MCF 10A (cell line): ENCODE data around the gene ZNF536. TPM values are rescaled to one million over a fixed set of nuclear protein-coding genes. Genes with fewer than 3 reads are reported as not detected.
"Not testable (repeated sequence)": the region's sequence is repeated elsewhere in the genome, so short reads cannot be mapped to it uniquely, and the experiment has no call there.

Experiments
- BruUV-seq: library from RNA; stranded (reverse); fragments of 400-500 nt; replicated peaks from 2 replicates; lab custom pipeline; 2021; lab: Mats Ljungman, UMichigan
- CTCF ChIA-PET: fragments of 300-600 bp; sonication (Branson Sonifier 250); formaldehyde crosslinking; extraction: SDS; loops from one replicate; lab custom pipeline; 2021; ENCODE audit warnings: antibody characterized with exemption, inconsistent platforms; lab: Yijun Ruan, JAX
- POLR2A ChIA-PET: fragments of 300-600, 350-650 bp; sonication (Branson Sonifier 250); formaldehyde crosslinking; extraction: SDS; loops from one replicate; lab custom pipeline; 2020; ENCODE audit warnings: antibody characterized with exemption, inconsistent platforms; lab: Yijun Ruan, JAX
- DNase-seq: peaks from one replicate; pipeline ENCODE4 v3.0.0-alpha.2; 2018; ENCODE audit not compliant: unreplicated experiment
- H3K27ac Mint-ChIP-seq: one replicate; pipeline ENCODE4 v1.8.0; 2022; ENCODE audit warnings: mild to moderate bottlenecking, low read depth, mixed read lengths; ENCODE audit not compliant: unreplicated experiment
- H3K27me3 Mint-ChIP-seq: one replicate; pipeline ENCODE4 v1.8.0; 2022; ENCODE audit warnings: mixed read lengths; ENCODE audit not compliant: insufficient read depth, unreplicated experiment
- H3K36me3 Mint-ChIP-seq: one replicate; pipeline ENCODE4 v1.8.0; 2022; ENCODE audit warnings: mild to moderate bottlenecking, moderate library complexity, mixed read lengths; ENCODE audit not compliant: insufficient read depth, unreplicated experiment
- H3K4me1 Mint-ChIP-seq: one replicate; pipeline ENCODE4 v1.8.0; 2022; ENCODE audit warnings: mixed read lengths; ENCODE audit not compliant: insufficient read depth, unreplicated experiment
- H3K4me3 Mint-ChIP-seq: one replicate; pipeline ENCODE4 v1.8.0; 2022; ENCODE audit warnings: mild to moderate bottlenecking, moderate library complexity, mixed read lengths; ENCODE audit not compliant: unreplicated experiment
- H3K9me3 Mint-ChIP-seq: one replicate; pipeline ENCODE4 v1.8.0; 2022; ENCODE audit warnings: mixed read lengths; ENCODE audit not compliant: unreplicated experiment
- intact Hi-C: fragments of 100-400 bp; cut with micrococcal nuclease; formaldehyde crosslinking; loops from 2 replicates; pipeline ENCODE4 v1.14.1; 2022
- total RNA-seq: library from RNA; stranded (reverse); gene quantifications from 2 replicates; pipeline ENCODE4 v1.2.3, GENCODE V29; 2022
- TF ChIP-seq, protein P1 (sequence below): fragments of 200-600 bp; IDR thresholded peaks from one replicate; pipeline ENCODE4 v1.8.0; 2022; ENCODE audit warnings: antibody characterized with exemption, mild to moderate bottlenecking; ENCODE audit not compliant: unreplicated experiment

Gene ZNF536
- total RNA-seq, 1 experiment from 2014 or later = not detected

DNA sequence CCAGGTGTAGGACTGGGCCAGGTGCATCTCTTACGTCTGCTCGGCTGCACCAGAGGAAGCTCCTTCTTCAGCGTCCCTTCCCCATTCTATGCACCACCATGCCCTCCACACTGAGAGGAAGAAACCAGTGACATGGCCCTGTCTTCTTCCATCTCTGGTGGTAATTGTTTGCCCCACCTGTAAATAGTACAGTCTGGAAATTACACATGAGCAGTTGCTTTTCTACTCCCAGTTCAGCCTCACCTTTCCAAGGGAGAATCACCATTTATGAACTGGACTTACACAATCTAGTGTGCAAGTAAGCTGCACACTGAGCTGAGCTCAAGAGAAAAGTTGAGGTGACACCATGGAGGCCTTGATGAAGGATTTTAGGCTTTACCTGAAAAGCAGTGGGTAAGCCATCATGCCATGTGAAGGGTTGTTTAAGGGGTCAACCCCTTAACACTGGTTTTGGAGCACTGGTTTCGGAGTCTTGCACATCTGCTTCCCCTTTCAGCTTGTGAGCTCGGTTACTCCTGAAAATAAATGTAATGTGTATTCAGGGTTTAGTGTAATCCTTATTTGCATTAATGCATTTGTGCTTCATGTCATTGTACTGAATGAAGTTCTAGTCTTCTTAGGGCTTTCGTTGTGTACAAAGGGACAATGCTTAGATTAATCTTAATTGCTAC, 22.4 kb downstream of the ZNF536 start:
- Mint-ChIP-seq H3K4me3 (no peak overlapping the region), H3K27ac (no peak overlapping the region), H3K9me3 (peaks cover 53% of the 10 kb centered on the region), H3K36me3 (no peaks in the 10 kb centered on the region), H3K4me1 (no peaks in the 10 kb centered on the region), H3K27me3 (no peaks in the 10 kb centered on the region)
- no TSS peak for BruUV-seq
- TF ChIP-seq, protein P1, sequence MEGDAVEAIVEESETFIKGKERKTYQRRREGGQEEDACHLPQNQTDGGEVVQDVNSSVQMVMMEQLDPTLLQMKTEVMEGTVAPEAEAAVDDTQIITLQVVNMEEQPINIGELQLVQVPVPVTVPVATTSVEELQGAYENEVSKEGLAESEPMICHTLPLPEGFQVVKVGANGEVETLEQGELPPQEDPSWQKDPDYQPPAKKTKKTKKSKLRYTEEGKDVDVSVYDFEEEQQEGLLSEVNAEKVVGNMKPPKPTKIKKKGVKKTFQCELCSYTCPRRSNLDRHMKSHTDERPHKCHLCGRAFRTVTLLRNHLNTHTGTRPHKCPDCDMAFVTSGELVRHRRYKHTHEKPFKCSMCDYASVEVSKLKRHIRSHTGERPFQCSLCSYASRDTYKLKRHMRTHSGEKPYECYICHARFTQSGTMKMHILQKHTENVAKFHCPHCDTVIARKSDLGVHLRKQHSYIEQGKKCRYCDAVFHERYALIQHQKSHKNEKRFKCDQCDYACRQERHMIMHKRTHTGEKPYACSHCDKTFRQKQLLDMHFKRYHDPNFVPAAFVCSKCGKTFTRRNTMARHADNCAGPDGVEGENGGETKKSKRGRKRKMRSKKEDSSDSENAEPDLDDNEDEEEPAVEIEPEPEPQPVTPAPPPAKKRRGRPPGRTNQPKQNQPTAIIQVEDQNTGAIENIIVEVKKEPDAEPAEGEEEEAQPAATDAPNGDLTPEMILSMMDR = no peak
- ChIA-PET POLR2A (no interaction called here), CTCF (interaction anchor here (0.6 kb wide), 1 partner anchor 235 kb away, joined by 3 read pairs; no protein-coding TSS in a partner anchor)
- intact Hi-C loops = no loop called here
- DNase-seq = no peak

DNA sequence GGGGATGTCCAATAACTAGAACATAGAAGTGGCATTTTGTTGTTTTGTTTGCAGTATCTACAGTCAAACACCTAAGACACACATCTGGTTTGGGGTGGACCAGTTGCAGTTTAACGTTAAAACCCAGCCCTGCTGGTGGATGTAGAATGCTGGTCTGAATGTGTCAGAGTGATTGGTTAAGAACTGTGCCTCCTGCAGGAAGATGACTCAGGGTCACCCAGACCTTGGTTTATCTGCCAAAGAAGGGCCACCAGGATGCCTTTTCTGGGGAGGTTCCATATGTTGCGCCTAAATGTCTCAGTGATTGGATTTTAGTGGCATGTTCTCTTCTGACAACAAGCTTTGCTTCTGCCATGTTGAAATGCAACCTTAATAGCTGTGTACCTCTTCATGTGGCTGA, 23.1 kb downstream of the ZNF536 start:
- Mint-ChIP-seq H3K4me1 (no peaks in the 10 kb centered on the region), H3K9me3 (peaks cover 53% of the 10 kb centered on the region), H3K36me3 (no peaks in the 10 kb centered on the region), H3K27ac (no peak overlapping the region), H3K27me3 (no peaks in the 10 kb centered on the region), H3K4me3 (no peak overlapping the region)
- DNase-seq = no peak
- no TSS peak for BruUV-seq
- ChIA-PET CTCF (no interaction called here), POLR2A (no interaction called here)
- TF ChIP-seq, protein P1 = no peak
- intact Hi-C loops = no loop called here

DNA sequence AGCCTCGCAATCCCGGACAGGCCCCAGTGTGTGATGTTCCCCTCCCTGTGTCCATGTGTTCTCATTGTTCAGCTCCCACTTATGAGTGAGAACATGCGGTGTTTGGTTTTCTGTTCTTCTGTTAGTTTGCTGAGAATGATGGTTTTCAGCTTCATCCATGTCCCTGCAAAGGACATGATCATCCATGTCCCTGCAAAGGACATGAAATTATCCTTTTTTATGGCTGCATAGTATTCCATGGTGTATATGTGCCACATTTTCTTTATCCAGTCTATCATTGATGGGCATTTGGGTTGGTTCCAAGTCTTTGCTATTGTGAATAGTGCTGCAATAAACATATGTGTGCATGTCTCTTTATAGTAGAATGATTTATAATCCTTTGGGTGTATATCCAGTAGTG, 26.4 kb downstream of the ZNF536 start:
- H3K4me3 Mint-ChIP-seq, H3K4me1 Mint-ChIP-seq, DNase-seq, H3K27ac Mint-ChIP-seq, BruUV-seq, POLR2A ChIA-PET, H3K27me3 Mint-ChIP-seq, CTCF ChIA-PET, intact Hi-C loops, H3K36me3 Mint-ChIP-seq: not testable (repeated sequence)
- H3K9me3 Mint-ChIP-seq = peaks cover 33% of the 10 kb centered on the region

DNA sequence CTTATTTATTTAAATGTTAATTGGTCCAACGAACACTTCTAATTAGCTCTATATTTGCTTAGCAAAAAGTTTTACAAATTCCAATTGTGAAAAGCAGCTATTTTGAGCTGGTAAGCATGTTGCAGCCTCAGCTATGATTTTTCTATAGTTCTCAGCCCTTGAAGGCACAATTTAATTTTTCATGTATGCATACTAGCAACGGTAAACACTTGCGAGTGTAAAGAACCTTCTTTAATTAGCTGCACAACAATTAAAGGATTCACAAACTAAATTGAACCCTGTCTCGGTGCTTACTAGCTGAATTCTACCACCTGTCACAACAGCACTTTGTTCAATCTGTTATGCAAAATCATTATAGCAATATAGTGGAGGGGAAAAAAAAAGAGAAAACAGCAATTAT, 29.8 kb downstream of the ZNF536 start:
- H3K36me3 Mint-ChIP-seq = peaks cover 7% of the 10 kb centered on the region
- no peak overlapping the region for H3K27ac Mint-ChIP-seq
- no peaks in the 10 kb centered on the region for H3K27me3 Mint-ChIP-seq
- peaks cover 30% of the 10 kb centered on the region for H3K9me3 Mint-ChIP-seq
- intact Hi-C loops = no loop called here
- no peak for DNase-seq
- no TSS peak for BruUV-seq
- ChIA-PET POLR2A (no interaction called here), CTCF (no interaction called here)
- no peaks in the 10 kb centered on the region for H3K4me1 Mint-ChIP-seq
- TF ChIP-seq, protein P1 = no peak
- no peak overlapping the region for H3K4me3 Mint-ChIP-seq
